ENCODE results near the gene CASP10.
"Not testable (repeated sequence)": the region's sequence is repeated elsewhere in the genome, so short reads cannot be mapped to it uniquely, and the experiment has no call there.

CASP10 gene

DNA sequence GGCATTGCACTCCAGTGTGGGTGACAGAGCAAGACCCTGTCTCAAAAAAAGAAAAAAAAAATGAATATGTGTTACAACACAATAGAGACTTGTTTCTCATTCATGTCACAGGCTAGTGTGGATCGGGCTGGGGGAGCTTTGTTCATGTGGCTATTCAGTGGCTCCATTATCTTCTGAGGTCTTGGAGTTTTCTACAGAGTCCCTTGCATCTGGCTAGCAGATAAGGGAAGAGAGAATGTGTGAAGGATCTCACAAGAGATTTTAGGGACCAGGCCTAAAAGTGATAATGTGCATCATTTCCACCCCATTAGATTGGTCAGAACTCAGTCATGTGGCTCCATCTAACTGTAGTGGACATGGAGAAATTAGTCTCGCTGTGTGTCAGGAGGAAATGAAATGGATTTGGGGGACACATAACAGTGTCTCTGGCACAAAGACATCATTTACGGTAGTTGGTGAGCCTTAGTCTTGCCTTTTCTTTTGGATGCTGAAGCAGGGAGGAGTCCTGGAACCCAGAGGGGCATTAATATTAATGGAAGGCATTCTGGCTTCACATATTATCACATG is 32.4 kb upstream of the CASP10 start:
- H3K4me1 Mint-ChIP-seq (ENCODE audit: low read depth in 2 of 2), result peaks cover 31 to 48% of the 10 kb centered on the region in 2 donors
- DNase-seq (no peak), ATAC-seq (replicated peaks) (no peak)
- H3K36me3 Mint-ChIP-seq (ENCODE audit: insufficient read depth), result peaks cover 86% of the 10 kb centered on the region
- no peaks in the 10 kb centered on the region for H3K9me3 Mint-ChIP-seq
- H3K27ac Mint-ChIP-seq, result peak overlapping the region; percentile 84 to 98
- no peaks in the 10 kb centered on the region for H3K27me3 Mint-ChIP-seq
- H3K4me3 Mint-ChIP-seq, result peak overlapping the region in 1 of 2 donors; percentile 58

- H3K36me3 Mint-ChIP-seq (ENCODE audit: insufficient read depth), result peaks cover 86% of the 10 kb centered on the region
- H3K27ac Mint-ChIP-seq, result peak overlapping the region; percentile 84 to 98
- peak overlapping the region; percentile 52 to 58 for H3K4me3 Mint-ChIP-seq
- ATAC-seq (replicated peaks) (peak; percentile 82), DNase-seq (no peak)
- no peaks in the 10 kb centered on the region for H3K9me3 Mint-ChIP-seq
- peaks cover 30 to 54% of the 10 kb centered on the region in 2 donors for H3K4me1 Mint-ChIP-seq (ENCODE audit: low read depth in 2 of 2)
- no peaks in the 10 kb centered on the region for H3K27me3 Mint-ChIP-seq
Observed at GRCh38 chr2:201151127-201151981, 31.6 kb upstream of the CASP10 start.

DNA sequence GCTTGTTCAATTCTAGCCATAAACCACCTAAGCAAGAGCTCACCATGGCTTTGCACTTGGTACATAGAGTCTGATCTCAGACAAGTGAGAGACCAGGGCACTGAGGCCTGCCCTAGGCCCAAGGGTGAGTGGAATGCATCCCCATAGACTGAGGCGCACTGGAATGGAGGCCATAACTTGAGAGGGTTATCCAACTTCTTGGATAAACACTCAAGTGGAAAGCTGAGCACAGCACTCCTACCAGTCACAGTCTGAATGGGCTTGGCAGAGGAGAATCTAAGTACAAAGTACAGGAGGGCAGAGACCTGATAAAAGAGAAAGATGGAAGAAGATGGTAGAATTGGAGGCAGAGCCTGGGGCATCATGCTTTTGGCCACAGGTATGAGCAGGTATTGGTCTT is 30.4 kb upstream of the CASP10 start:
- H3K9me3 Mint-ChIP-seq, result no peaks in the 10 kb centered on the region
- no peak for DNase-seq
- H3K27ac Mint-ChIP-seq, result peak overlapping the region; percentile 30 to 98
- H3K4me1 Mint-ChIP-seq (ENCODE audit: low read depth in 2 of 2), result peaks cover 30 to 54% of the 10 kb centered on the region in 2 donors
- no peaks in the 10 kb centered on the region for H3K27me3 Mint-ChIP-seq
- ATAC-seq (replicated peaks), result no peak
- H3K4me3 Mint-ChIP-seq, result no peak overlapping the region
- peaks cover 83% of the 10 kb centered on the region for H3K36me3 Mint-ChIP-seq (ENCODE audit: insufficient read depth)

GRCh38 chr2:201152999-201153815 is 29.7 kb upstream of the CASP10 start:
- ATAC-seq (replicated peaks) (no peak), DNase-seq (no peak)
- Mint-ChIP-seq H3K4me3 (no peak overlapping the region), H3K27ac (peak overlapping the region; percentile 30 to 98), H3K4me1 (ENCODE audit: low read depth in 2 of 2) (peaks cover 35 to 58% of the 10 kb centered on the region in 2 donors), H3K9me3 (no peaks in the 10 kb centered on the region), H3K27me3 (no peaks in the 10 kb centered on the region), H3K36me3 (ENCODE audit: insufficient read depth) (peaks cover 90% of the 10 kb centered on the region)

GRCh38 chr2:201154615-201155399 is 28.1 kb upstream of the CASP10 start:
- H3K27me3 Mint-ChIP-seq, result no peaks in the 10 kb centered on the region
- no peak for DNase-seq
- H3K36me3 Mint-ChIP-seq (ENCODE audit: insufficient read depth), result peaks cover 89% of the 10 kb centered on the region
- ATAC-seq (replicated peaks), result no peak
- H3K4me3 Mint-ChIP-seq, result no peak overlapping the region
- no peaks in the 10 kb centered on the region for H3K9me3 Mint-ChIP-seq
- peaks cover 34 to 53% of the 10 kb centered on the region in 2 donors for H3K4me1 Mint-ChIP-seq (ENCODE audit: low read depth in 2 of 2)
- peak overlapping the region; percentile 57 to 95 for H3K27ac Mint-ChIP-seq

GRCh38 chr2:201156036-201156435 is 26.9 kb upstream of the CASP10 start:
- Mint-ChIP-seq H3K36me3 (ENCODE audit: insufficient read depth) (peaks cover 89% of the 10 kb centered on the region), H3K9me3 (no peaks in the 10 kb centered on the region), H3K4me3 (no peak overlapping the region), H3K27ac (peak overlapping the region; percentile 57 to 95), H3K4me1 (ENCODE audit: low read depth in 2 of 2) (peaks cover 30 to 47% of the 10 kb centered on the region in 2 donors), H3K27me3 (no peaks in the 10 kb centered on the region)
- DNase-seq (no peak), ATAC-seq (replicated peaks) (no peak)

DNA sequence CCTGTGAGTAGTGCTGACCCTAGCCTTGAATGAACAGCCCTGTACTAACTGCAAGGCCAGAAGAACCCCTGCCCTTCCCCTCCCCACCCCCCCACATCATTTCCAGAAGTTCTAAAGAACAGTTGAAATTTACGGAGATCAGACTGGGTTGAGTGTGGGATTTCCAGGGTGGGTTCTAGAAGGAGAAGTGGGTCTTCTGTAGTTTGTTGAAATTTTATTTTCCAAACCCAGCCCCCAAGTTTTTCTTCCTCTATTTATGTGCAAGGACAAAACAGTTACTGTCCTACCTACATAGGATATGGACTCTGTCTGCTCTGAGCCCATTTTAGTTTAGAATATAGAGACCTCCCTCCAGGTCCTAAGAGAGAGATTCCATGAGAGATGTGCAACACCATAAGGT is 26.3 kb upstream of the CASP10 start:
- H3K27ac Mint-ChIP-seq, result peak overlapping the region in 1 of 2 donors; percentile 95

DNA sequence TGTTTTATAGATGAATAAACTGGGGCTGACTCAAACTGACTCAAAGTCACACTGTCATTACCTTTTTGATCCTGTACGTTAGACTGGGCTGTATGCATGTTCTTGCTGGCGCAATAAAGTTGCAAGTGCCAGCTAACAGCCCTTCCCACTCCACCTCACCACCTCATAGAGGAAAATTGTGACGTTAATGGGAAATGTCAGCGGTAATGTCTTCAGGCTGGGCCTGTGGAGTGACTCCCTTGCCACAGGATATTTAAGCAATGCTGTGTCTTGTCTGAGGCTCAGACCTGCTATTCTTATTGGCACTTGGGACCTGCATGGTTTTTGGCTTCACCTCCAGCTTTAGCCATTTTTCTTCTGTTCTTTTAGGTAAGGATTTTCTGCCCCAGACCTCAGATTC is 25.2 kb upstream of the CASP10 start:
- Mint-ChIP-seq H3K9me3 (no peaks in the 10 kb centered on the region), H3K27ac (peak overlapping the region; percentile 86 to 95), H3K4me1 (ENCODE audit: low read depth in 2 of 2) (peaks cover 20 to 37% of the 10 kb centered on the region in 2 donors), H3K27me3 (no peaks in the 10 kb centered on the region), H3K36me3 (ENCODE audit: insufficient read depth) (peaks cover 90% of the 10 kb centered on the region), H3K4me3 (no peak overlapping the region)
- DNase-seq (no peak), ATAC-seq (replicated peaks) (no peak)

More for the DNA sequence above, 26.3 kb upstream of the CASP10 start:
- no peaks in the 10 kb centered on the region for H3K27me3 Mint-ChIP-seq
- H3K4me1 Mint-ChIP-seq (ENCODE audit: low read depth in 2 of 2), result peaks cover 24 to 41% of the 10 kb centered on the region in 2 donors
- no peak for DNase-seq
- no peak for ATAC-seq (replicated peaks)
- no peak overlapping the region for H3K4me3 Mint-ChIP-seq
- H3K36me3 Mint-ChIP-seq (ENCODE audit: insufficient read depth), result peaks cover 88% of the 10 kb centered on the region
- no peaks in the 10 kb centered on the region for H3K9me3 Mint-ChIP-seq

DNA sequence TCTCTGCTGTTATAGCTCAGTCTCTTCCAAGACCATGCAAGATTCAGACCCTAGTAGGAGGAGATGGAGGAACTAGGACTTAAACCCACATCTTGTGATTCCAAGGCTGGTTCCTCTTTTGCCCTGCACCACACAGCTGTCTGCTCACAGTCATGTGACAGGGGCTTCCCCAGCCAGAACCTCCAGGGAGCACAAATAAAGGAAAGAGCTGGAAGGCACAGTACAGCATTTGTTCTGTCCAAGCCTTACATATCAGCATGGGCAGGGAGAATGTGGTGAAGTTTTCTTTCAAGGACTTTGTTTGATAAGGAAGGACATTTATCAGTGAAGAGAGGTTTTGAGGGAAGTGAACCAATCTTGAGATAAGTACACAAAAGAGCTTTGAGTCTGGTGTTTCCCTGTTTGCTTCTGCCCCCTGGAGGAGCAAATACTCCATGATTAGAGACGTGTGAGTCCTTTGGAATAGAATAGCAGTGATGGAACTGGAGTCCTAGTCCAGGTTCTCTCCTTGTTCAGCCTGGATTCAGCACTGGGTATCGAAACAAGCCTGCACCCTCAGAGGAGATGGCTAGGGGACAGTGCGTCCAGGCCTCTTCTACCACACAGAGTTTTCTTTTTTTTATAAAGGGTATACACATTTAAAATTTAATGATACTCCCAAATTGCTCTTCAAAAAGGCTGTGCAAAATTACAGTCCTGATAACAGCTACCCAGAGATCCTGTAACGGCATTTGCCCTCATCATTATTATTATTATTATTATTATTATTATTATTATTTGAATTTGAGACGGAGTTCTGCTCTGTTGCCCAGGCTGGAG is 24.6 kb upstream of the CASP10 start:
- H3K4me3 Mint-ChIP-seq, result no peak overlapping the region
- peaks cover 18 to 36% of the 10 kb centered on the region in 2 donors for H3K4me1 Mint-ChIP-seq (ENCODE audit: low read depth in 2 of 2)
- no peaks in the 10 kb centered on the region for H3K27me3 Mint-ChIP-seq
- H3K27ac Mint-ChIP-seq, result peak overlapping the region; percentile 86 to 95
- H3K36me3 Mint-ChIP-seq (ENCODE audit: insufficient read depth), result peaks cover 90% of the 10 kb centered on the region
- ATAC-seq (replicated peaks) (peak; percentile 89), DNase-seq (peak; percentile 45 to 61 (median 53))
- no peaks in the 10 kb centered on the region for H3K9me3 Mint-ChIP-seq

GRCh38 chr2:201164166-201164565 is 18.8 kb upstream of the CASP10 start:
- Mint-ChIP-seq H3K4me1 (ENCODE audit: low read depth in 2 of 2) (peaks cover 4 to 9% of the 10 kb centered on the region in 2 donors), H3K27ac (peak overlapping the region; percentile 35 to 64), H3K9me3 (peaks cover 0 to 8% of the 10 kb centered on the region in 2 donors), H3K4me3 (no peak overlapping the region), H3K27me3 (no peaks in the 10 kb centered on the region), H3K36me3 (ENCODE audit: insufficient read depth) (peaks cover 83% of the 10 kb centered on the region)
- DNase-seq (no peak), ATAC-seq (replicated peaks) (no peak)

DNA sequence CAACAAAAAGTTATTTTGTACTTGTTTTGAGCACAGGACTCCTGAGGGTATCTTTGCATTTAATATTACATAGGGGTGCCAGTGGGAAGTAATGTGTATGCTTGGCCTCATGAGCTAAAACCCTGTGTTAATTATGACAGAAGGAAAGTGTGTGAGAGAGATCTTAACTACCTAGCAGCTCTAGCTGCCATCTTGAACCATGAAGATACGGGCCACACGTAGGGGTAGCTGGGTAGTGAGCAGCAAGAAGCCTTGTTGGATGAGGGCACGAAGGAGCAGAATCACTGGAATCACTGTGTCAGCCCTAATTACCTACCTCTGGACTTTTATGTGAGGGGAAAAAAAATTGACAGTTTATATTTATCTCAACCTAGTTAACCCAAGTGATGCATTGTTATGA is 15.4 kb upstream of the CASP10 start:
- no peak overlapping the region for H3K4me3 Mint-ChIP-seq
- peaks cover 50% of the 10 kb centered on the region for H3K36me3 Mint-ChIP-seq (ENCODE audit: insufficient read depth)
- no peak for DNase-seq
- no peaks in the 10 kb centered on the region for H3K27me3 Mint-ChIP-seq
- peaks cover 0 to 5% of the 10 kb centered on the region in 2 donors for H3K4me1 Mint-ChIP-seq (ENCODE audit: low read depth in 2 of 2)
- no peak overlapping the region for H3K27ac Mint-ChIP-seq
- peaks cover 4 to 12% of the 10 kb centered on the region in 2 donors for H3K9me3 Mint-ChIP-seq
- no peak for ATAC-seq (replicated peaks)

- DNase-seq; ATAC-seq (replicated peaks); H3K27me3 Mint-ChIP-seq; H3K27ac Mint-ChIP-seq; H3K4me1 Mint-ChIP-seq (ENCODE audit: low read depth in 2 of 2); H3K4me3 Mint-ChIP-seq: not testable (repeated sequence)
- Mint-ChIP-seq H3K9me3 (peaks cover 4 to 12% of the 10 kb centered on the region in 2 donors), H3K36me3 (ENCODE audit: insufficient read depth) (peaks cover 40% of the 10 kb centered on the region)
Observed at GRCh38 chr2:201168496-201168895, 14.4 kb upstream of the CASP10 start.

Data from effector memory CD8-positive, alpha-beta T cell (primary cell).